ENCODE measurements around the gene MDP1. TPM values are rescaled to one million over a fixed set of nuclear protein-coding genes. Genes with fewer than 3 reads are reported as not detected.
"Not testable (repeated sequence)": the region's sequence is repeated elsewhere in the genome, so short reads cannot be mapped to it uniquely, and the experiment has no call there.

The MDP1 gene
- total RNA-seq, 6 experiments from 2014 or later, result 9.8 to 14.4 (median 12.3) TPM

- Mint-ChIP-seq H3K9me3 (no peaks in the 10 kb centered on the region), H3K36me3 (ENCODE audit: low read depth) (no peaks in the 10 kb centered on the region), H3K4me1 (ENCODE audit: low read depth) (peaks cover 34% of the 10 kb centered on the region), H3K27ac (no peak overlapping the region), H3K4me3 (no peak overlapping the region), H3K27me3 (ENCODE audit: insufficient read depth) (peaks cover 4% of the 10 kb centered on the region; the same call in 1 of the 2 replicates)
- no peak for TF ChIP-seq CTCF (IDR thresholded peaks at IDR 0.05)
- DNase-seq, result no peak
Measured at GRCh38 chr14:24247422-24247821, 31.6 kb upstream of the MDP1 start.

GRCh38 chr14:24246765-24247212, 30.9 kb upstream of the MDP1 start:
- DNase-seq, result no peak
- H3K27me3 Mint-ChIP-seq (ENCODE audit: insufficient read depth), result peaks cover 6% of the 10 kb centered on the region
- peaks cover 30% of the 10 kb centered on the region for H3K4me1 Mint-ChIP-seq (ENCODE audit: low read depth)
- TF ChIP-seq CTCF (IDR thresholded peaks at IDR 0.05), result no peak
- peak overlapping the region; percentile 29 for H3K4me3 Mint-ChIP-seq
- H3K27ac Mint-ChIP-seq, result peak overlapping the region; percentile 27; the same call in 1 of the 2 replicates
- no peaks in the 10 kb centered on the region for H3K36me3 Mint-ChIP-seq (ENCODE audit: low read depth)
- H3K9me3 Mint-ChIP-seq, result no peaks in the 10 kb centered on the region

- not testable (repeated sequence) for H3K9me3 Mint-ChIP-seq; H3K36me3 Mint-ChIP-seq (ENCODE audit: low read depth); H3K27me3 Mint-ChIP-seq (ENCODE audit: insufficient read depth); H3K4me3 Mint-ChIP-seq; DNase-seq; H3K27ac Mint-ChIP-seq
- peaks cover 38% of the 10 kb centered on the region for H3K4me1 Mint-ChIP-seq (ENCODE audit: low read depth)
Measured at GRCh38 chr14:24245350-24245749, 29.5 kb upstream of the MDP1 start.

GRCh38 chr14:24243336-24243836, 27.5 kb upstream of the MDP1 start:
- Mint-ChIP-seq H3K9me3 (no peaks in the 10 kb centered on the region), H3K4me1 (ENCODE audit: low read depth) (peaks cover 58% of the 10 kb centered on the region), H3K27me3 (ENCODE audit: insufficient read depth) (peaks cover 3% of the 10 kb centered on the region), H3K4me3 (peak overlapping the region; percentile 95), H3K36me3 (ENCODE audit: low read depth) (peaks cover 25% of the 10 kb centered on the region), H3K27ac (peak overlapping the region; percentile 100)
- DNase-seq, result no peak
- no peak for TF ChIP-seq CTCF (IDR thresholded peaks at IDR 0.05)

GRCh38 chr14:24241829-24242443, 26.1 kb upstream of the MDP1 start:
- H3K9me3 Mint-ChIP-seq, result no peaks in the 10 kb centered on the region
- H3K36me3 Mint-ChIP-seq (ENCODE audit: low read depth), result peaks cover 39% of the 10 kb centered on the region
- TF ChIP-seq CTCF (IDR thresholded peaks at IDR 0.05), result peak; percentile 80
- peaks cover 70% of the 10 kb centered on the region for H3K4me1 Mint-ChIP-seq (ENCODE audit: low read depth)
- DNase-seq, result peak; percentile 87
- H3K27me3 Mint-ChIP-seq (ENCODE audit: insufficient read depth), result peaks cover 3% of the 10 kb centered on the region
- peak overlapping the region; percentile 95 for H3K4me3 Mint-ChIP-seq
- H3K27ac Mint-ChIP-seq, result peak overlapping the region; percentile 100

GRCh38 chr14:24240110-24240918, 24.4 kb upstream of the MDP1 start:
- H3K27ac Mint-ChIP-seq, result peak overlapping the region; percentile 72
- H3K4me1 Mint-ChIP-seq (ENCODE audit: low read depth), result peaks cover 81% of the 10 kb centered on the region
- no peak for DNase-seq
- TF ChIP-seq CTCF (IDR thresholded peaks at IDR 0.05), result peak; percentile 29; the same call in 1 of the 2 replicates
- H3K36me3 Mint-ChIP-seq (ENCODE audit: low read depth), result peaks cover 55% of the 10 kb centered on the region
- peak overlapping the region; percentile 95 for H3K4me3 Mint-ChIP-seq
- peaks cover 3% of the 10 kb centered on the region for H3K27me3 Mint-ChIP-seq (ENCODE audit: insufficient read depth)
- no peaks in the 10 kb centered on the region for H3K9me3 Mint-ChIP-seq
